Dermis blood vessel endothelial cell (primary cell): ENCODE measurements around the gene POLN. TPM values are rescaled to one million over a fixed set of nuclear protein-coding genes. Genes with fewer than 3 reads are reported as not detected.

Source experiments
- DNase-seq: peaks from one replicate; pipeline ENCODE4 v3.0.0; 2010
- total RNA-seq: library from RNA; depleted of rRNA; stranded (reverse); fragments of >200 nt; gene quantifications from 2 replicates; pipeline ENCODE4 v1.2.3, GENCODE V29; 2014

Gene POLN
- total RNA-seq, 1 donor from 2014 or later, result 5.8 TPM

DNA sequence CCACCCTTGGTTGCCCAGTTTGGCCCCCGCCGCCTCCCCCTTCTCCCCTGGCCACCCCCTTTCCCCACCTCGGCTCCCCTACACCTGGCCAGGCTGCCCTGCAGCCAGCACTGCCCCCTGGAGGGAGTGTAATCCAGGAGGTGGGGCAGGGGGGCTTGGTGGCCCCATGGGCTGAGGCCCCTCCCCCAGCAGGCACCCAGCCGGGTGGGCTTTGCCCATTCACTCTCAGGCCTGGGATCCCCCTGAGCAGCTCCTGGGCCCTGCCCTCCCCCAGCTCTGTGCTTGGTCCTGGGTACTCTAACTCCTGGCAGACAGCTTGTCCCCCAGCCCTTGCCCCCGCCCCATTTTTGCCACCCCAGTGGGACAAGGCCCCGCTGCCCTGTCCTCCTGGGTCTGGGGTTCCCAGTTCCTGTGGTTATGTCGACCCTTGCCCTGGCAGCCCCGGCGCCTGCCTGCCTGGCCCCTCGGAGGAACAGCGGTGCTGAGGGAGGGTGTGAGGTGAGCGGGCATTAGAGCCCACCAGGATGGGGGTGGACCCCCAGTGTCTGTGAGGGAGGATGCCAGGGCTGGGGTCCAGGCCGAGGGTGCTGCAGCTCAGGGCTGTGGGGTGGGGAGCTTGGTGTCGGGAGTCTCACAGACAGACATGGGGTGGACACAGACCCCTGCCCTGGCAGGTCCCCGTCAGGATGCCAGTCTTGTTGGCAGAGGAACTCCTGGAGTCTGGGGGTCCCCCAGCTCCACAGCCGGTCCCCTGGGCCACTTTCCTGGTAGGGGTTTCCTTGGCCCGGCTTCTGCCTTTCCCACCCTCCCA, 172.6 kb downstream of the POLN start:
- no peak for DNase-seq

- no peak for DNase-seq
These were observed 173.4 kb downstream of the POLN start for GRCh38 chr4:2068566-2068965.

GRCh38 chr4:2068198-2068470, 173.8 kb downstream of the POLN start:
- no peak for DNase-seq

DNA sequence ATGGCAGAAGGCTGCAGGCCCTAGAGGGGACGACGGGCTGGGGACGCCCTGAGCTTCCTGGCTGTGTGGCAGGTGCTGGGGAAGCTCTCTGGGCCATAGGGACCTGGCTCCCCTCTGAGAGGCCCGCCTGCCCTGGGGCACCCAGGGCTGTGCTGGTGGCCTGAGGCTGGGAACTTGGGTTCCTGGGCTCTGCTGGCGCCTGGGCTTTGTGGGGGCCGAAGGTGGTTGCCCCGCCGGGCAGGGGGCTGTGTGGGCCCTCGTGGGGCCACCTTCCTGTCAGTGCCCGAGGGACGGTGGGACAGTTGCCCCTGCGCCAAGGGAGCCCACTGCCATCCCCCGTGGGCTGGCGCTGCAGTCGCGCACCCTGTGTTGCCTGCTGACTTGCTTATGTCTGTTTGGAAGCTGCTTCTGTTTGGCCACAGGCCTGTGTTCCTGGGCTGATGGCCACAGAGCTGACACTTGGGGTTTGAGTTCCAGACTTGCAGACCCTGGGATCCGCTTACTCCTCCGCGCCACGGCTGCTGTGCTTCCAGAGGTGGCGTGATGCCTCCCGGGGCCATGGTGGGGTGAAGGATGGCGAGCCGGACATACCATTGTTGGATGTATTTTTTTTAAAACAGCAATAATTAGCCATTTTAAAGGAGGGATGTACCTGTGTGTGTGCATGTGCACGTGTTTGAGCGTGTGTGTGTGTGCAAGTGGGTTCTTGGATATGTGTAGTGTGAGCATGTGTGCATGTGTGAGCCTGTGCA, 174.3 kb downstream of the POLN start:
- no peak for DNase-seq

- DNase-seq, result no peak
These were observed 175.1 kb downstream of the POLN start for GRCh38 chr4:2066571-2067445.

DNA sequence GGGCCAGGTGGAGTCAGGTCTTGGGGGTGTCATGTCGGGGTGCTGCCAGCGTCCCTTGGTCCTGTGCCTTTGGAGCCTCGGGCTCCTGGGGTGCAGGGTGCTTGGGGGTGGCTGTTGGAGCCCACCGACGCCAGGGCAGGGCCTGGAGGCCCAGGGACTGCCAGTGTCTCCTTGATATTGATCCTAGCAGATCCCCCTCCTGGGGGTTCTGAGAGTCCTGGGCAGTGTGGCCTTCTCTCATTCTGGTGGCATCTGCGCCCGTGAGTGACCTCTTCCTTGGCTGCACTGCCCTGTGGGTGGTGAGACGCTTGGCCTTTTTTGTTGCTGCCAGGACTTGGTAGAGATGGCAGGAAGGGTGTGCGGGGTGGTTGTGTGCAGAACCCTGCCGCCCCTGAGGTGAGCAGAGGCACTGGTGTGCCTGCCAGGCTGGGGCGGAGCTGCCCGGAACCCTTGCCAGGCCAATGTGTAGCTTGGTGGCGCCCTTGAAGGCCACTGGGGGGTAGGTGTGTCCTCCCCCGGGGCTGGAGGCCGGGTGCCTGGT, 175.8 kb downstream of the POLN start:
- no peak for DNase-seq

- DNase-seq, result no peak
These were observed 176.6 kb downstream of the POLN start for GRCh38 chr4:2065106-2065930.

GRCh38 chr4:2064276-2064991, 177.5 kb downstream of the POLN start:
- DNase-seq, result no peak

DNA sequence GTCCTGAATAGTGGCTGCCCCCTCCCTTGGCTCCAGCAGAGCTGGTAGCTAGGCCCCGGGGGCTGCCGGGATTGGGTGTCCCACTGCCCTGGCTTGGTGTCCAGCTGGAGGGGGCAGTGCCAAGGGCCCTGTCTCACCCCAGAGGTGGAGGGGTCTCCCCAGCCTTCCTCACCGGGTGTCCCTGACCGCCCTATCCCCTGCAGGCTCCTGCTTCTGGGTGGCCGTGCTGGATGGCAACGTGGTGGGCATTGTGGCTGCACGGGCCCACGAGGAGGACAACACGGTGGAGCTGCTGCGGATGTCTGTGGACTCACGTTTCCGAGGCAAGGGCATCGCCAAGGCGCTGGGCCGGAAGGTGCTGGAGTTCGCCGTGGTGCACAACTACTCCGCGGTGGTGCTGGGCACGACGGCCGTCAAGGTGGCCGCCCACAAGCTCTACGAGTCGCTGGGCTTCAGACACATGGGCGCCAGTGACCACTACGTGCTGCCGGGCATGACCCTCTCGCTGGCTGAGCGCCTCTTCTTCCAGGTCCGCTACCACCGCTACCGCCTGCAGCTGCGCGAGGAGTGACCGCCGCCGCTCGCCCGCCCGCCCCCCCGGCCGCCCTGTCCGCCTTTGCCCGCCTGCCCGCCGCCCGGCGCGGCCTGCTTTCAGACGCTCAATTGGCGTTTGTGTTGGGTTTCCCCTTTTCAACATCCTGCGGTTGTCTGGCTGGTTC, 178.2 kb downstream of the POLN start:
- DNase-seq, result no peak

DNA sequence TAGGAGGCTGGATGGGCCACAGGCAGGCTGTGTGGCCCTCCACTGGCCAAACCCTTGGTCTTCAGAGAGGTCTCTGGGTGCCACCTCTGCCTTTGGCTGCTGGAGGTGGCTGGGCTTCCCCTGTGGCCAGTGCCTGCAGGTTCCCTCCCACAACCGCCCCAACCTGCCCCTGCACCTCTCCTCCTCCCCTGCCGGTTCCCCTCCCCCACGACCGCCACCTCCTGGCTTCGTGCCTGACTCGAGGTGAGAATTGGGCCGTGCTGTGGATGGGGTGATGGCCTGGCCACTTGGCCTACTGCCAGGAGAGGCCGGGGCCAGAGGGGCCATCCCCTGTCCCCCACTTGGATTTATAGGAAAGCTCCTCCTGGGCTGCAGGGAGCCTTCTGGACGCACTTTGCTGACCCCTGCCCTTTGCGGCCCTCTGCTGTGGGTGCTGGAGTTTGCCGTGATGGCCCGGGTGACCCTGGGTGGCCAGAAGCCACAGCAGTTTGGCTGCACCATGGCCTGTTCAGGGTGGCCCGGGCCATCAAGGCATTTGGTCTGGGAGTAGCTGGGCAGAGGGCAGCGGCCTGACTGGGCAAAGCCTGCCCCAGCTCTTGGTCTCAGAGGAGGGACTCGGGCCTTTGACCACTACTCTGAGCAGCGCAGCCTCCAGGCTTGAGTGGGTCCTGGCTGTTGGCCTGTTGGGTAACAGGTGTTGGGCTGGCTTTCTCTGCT, 179.0 kb downstream of the POLN start:
- no peak for DNase-seq

DNA sequence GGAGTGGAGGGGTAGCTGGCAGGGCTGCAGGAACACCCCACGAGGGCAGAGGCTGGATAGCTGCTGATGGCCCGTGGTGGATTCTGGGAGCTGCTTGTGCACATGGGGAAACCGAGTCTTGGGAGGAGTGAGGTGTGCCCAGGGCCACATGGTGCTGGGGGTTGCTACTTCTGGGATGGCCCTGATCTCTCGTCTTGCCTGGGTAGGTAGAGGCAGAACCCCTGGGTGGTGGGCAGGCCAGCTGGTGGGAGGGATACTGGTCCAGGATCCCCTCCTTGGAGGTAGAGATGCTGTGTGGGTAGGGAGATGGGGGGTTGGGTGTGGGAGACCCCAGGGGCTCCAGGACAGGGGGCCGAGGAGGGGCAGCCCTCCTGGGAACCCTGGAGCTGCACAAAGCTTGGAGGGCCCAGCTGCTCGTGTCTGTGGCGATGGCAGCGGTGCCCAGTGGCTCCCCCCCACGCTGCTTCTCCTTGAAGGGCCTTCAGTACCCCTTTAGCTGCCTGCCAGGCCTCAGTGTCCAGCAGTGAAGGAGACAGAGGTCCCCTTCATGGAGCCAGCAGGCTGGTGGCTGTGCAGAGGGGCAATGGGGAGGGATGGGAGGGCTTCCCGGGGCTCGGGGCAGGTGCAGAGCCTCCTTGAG, 179.6 kb downstream of the POLN start:
- no peak for DNase-seq

DNA sequence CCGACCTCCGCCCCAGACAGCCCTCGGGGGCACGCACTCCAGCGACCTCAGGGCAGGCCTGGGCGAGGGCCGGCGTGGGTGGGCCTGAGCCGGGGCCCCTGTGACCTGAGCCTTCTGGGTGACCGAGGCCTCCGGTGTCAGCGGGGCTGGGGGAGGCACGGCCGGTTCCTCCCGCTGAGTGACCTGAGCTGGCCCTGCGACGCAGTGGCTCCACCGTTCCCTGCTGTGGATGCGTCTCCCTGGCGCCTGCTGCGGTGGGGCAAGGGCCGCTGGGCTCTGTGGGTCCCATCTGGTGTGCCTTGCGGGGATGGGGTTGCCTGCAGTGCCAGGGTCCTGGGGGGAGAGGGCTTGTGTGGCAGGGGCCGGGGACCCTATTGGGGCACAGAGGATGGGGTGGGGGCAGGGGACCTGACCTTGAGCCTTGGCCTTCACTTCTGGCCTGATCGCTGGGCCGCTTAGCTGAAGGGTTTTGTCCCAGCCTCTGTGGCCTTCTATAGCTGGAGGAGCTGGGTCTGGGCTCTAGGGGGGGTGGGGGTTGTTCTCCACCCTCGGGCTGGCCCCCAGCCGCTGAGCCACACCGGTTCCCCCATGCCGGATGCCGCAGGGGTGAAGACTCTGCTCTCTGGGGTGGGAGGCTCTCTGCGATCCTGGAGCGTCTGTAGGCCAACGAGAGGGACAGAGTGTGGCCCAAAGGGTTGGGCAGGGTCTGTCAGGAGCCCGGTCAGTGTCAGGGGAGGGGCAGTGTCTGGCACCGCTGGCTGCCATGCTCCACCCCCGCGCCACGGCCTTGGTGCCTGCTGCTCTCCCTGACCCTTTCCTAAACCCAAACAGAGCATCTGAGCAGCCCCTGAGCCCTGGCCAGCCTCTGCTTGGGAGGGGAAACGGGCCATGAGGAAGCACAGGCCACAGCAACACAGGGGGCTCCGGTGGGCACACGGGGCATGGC, 180.5 kb downstream of the POLN start:
- DNase-seq, result no peak

GRCh38 chr4:2060611-2061185, 181.2 kb downstream of the POLN start:
- DNase-seq, result no peak

DNA sequence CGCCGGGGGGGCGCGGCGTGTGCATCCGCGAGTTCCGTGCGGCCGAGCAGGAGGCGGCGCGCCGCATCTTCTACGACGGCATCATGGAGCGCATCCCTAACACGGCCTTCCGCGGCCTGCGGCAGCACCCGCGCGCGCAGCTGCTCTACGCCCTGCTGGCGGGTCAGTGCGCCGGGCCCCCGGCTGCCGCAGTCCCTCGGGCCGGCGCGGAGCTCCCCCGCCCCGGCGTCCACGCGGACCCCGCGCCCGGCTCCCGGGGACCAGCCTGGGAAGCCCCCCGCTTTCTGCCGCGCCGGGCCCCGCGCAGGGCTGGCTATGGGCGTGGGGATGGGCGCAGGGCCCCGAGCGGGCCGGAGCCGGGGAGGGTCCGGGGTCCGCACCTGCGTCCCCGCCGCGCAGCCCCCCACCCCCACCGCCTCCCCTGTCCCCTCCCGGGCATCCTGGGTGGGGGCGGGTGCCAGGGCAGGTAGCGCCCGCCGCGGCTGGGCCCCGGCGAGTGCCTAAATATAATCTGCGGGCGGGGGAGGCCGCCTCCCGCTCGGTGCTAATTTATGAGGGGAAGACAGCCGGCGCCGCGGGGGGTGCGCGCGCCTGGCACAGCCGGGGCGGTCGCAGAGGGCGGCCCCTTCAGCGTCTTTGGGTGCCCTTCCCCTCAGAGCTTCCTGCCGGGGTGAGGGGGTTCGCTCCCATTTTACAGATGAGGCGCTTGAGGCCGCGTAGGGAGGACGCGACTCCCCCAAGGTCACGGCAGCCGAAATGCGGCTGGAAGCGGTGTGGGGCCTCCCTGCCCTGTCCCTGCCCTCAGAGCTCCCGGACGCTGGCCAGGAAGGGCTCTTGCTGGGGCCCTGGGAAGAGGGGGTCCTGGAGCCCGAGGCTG, 182.0 kb downstream of the POLN start:
- DNase-seq, result no peak

GRCh38 chr4:2059046-2059725, 182.7 kb downstream of the POLN start, which contains the start of gene NAT8L:
TSS of gene NAT8L (plus strand) at chr4:2059327. CDS start at chr4:2059512, 185 bp downstream.
- DNase-seq, result no peak
